ENCODE measurements around the gene HTT-AS.

Gene HTT-AS

GRCh38 chr4:3030566-3031356, 43.6 kb downstream of the HTT-AS start:
- DNase-seq (ENCODE audit: low read depth, low spot score) = no peak

DNA sequence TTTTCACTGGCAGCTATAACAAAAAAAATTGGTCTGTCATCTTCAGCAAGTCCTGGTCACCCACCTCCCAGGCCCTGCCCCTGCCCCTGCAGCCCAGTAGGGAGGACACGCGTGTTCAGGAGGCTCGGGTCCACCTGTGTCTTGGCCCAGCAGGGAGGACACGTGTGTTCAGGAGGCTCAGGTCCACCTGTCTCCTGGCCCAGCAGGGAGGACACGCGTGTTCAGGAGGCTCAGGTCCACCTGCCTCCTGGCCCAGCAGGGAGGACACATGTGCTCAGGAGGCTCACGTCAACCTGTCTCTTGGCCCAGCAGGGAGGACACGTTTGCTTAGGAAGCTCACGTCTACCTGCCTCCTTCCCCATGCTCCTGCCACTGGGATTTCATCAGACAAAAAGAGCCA, 44.9 kb downstream of the HTT-AS start:
- no peak for DNase-seq (ENCODE audit: low read depth, low spot score)

DNA sequence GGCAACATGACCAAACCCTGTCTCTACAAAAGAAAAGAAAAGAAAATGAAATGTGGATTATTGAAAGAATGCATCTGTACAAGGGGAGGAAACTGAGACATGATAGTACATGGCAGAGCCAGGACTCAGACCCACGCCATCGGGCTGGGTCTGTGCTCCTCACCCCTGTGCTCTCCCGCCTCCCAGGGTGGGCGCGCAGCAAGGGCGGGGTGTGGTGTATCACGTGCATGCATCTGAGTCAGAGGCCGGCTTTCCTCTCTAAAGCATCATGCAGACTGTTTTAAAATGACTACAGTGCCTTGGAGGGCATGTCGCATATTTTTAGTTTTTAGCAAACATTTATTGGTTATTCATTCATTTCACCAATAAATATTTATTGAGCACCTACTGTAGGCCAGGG, 47.8 kb downstream of the HTT-AS start:
- DNase-seq (ENCODE audit: low read depth, low spot score) = no peak

DNA sequence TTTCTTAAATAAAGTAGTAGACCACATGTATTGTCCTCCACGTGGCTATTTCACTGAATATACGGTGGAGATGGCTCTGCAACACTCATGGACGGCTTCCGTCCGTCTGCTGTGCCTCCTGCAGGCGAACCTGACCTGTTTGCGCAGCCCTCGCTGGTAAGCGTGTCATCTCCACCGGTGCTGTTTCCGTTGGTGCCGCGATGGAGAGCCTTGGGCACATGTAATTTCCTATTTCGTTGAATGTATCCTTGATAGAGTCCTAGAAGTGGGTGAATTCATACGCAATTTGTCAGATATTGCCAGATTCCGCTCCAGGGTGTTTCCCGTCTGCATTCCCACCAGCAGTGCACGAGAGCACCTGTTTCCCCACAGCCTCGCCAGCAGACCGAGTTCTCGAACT, 48.5 kb downstream of the HTT-AS start:
- no peak for DNase-seq (ENCODE audit: low read depth, low spot score)

GRCh38 chr4:3022651-3023050, 51.7 kb downstream of the HTT-AS start:
- no peak for DNase-seq (ENCODE audit: low read depth, low spot score)

DNA sequence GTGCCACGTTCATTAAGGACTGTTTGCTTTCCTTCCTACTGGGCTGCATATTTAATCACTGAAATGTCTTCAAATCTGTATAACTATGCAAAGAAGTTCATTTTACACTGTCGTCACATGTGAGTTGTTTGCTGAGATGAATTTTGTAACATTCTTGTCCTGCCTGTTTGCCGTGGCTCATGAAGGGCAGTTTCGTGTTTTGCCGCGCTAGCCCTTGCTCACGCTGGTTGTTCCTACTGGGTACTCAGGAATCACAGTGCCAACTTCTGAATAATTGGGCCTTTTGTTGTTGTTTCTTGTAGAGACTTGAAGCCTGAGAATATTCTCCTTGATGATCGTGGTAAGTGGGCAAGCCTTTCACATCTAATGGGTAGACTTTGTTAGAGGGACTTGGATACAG, 52.2 kb downstream of the HTT-AS start:
- no peak for DNase-seq (ENCODE audit: low read depth, low spot score)

DNA sequence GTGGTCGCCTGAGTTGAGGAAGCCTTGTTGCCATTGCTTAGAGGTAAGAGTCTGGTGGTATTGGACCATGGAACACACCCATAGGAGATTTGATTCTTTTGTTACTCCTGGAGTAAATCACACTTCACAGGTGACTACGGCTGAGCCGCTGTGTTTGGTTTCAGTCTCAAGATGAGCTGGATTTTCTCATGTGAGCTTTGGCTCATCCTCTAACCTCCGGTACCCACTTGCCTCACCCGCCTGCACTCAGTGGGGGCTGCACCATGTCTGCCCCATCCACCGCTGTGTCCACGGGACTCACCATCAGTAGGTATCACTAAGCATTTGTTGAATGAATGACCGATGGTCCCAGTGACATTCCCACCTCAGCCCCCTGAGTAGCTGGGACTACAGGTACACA, 52.7 kb downstream of the HTT-AS start:
- no peak for DNase-seq (ENCODE audit: low read depth, low spot score)

DNA sequence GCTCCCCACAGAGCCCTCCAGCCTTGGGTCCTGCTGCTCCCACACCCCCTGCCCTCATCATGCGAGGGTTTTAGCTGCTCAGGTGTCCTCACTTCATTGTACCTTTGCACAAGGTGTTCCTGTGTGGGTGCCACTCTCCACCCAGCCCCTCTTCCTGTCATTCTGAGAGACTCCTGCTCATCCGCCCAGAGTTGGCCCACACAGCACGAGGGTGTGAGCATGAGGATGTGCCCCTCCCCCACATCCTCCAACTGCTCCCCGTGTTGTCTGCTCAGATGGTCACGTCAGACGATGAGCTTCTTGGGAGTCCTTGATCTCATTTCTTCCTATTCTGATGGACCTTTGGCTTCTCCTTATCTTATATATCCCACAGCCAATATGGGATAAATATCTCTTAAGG, 53.2 kb downstream of the HTT-AS start:
- DNase-seq (ENCODE audit: low read depth, low spot score) = no peak

DNA sequence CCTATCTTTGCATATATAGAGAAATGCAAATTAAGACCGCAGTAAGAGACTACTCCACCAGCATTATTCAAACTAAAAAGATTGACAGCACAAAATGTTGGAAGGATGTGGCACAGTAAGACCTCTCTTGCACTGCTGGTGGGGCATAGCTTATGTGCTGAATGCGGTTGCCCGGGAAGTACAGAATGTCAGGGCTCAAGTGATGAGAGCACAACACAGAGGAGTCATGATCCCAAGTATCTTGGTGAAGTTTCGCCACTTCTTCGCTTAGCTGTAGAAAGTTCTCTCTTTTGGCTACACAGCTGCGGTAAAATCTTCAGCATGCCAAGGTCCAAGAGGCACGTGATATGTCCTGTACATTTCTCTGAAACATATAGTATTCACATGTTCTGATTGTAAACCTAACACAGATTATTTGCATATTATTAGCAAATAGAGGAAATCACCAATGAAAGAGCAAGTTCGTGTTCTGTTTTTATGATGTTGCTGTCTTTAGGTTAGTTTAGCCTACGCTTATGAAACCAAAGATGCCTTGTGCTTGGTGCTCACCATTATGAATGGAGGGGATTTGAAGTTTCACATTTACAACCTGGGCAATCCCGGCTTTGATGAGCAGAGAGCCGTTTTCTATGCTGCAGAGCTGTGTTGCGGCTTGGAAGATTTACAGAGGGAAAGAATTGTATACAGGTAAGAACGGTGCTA, 55.0 kb downstream of the HTT-AS start:
- DNase-seq (ENCODE audit: low read depth, low spot score) = no peak

DNA sequence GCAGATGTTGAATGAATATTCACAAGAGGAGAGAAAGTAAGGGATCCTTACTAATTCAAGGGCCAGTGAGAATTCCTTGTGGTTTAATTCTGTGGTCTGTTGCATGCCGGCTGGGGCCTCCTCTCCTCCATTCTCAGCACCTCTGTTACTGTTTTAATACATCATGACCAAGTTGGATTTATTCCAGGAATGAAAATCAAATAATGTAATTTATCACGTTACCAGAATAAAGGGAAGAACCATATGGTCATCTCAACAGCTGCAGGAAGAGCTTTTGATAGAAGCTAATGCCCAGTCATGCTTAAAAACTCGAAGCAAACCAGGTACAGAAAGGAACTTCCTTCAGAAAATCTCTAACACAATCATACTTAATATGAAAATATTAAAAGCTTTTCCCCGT, 56.8 kb downstream of the HTT-AS start:
- DNase-seq (ENCODE audit: low read depth, low spot score) = no peak

DNA sequence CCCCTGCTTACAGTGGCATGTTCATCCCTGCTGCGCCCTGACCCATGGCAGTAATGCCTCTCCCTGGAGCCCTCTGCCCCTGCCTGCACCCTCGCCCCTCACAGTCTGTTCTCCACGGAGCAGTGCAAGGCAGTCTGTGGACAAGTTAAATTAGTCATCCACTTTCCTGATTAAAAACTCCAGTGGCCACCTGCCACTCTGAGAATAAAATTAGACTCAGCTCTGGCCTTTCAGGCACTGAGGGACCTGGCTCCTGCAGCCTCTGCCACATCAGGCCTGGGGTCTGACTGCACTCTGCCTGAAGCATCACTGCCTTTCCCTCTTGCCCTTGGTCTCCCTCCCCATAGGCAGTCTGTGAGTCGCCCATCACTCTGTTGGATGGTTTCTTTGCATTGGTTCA, 57.4 kb downstream of the HTT-AS start:
- DNase-seq (ENCODE audit: low read depth, low spot score) = no peak

DNA sequence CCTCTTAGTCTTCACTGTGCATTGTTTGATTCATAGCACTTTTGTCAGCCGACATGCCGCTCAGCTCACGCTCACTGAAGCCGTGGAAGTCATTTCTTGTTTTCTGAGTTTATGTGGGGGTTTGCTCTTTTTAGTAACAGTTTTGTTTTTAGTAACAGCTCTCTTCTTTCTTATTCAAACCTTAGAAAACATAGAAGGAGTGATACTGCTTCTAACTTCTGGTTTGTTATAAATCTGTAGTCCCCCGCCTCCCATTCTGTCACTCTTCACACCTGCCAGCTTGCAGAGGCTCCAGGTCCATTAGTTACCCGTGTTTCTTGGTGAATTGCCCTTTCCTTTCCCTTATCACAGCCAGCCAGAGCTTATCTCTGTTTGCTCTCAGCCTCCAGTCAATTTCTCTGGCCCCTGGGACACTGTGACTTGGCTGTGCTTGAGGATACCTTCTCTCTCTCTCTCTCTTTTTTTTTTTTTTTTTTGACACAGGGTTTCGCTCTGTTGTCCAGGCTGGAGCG, 60.4 kb downstream of the HTT-AS start:
- no peak for DNase-seq (ENCODE audit: low read depth, low spot score)

Measured in iPS DF 19.7 (cell line).